Liver (tissue), 9 donors: ENCODE results near the gene CACTIN. TPM values are rescaled to one million over a fixed set of nuclear protein-coding genes. Genes with fewer than 3 reads are reported as not detected.

Experiments
- DNase-seq: peaks from one replicate; pipeline ENCODE4 v3.0.0-alpha.2; 2017; ENCODE audit warnings: low spot score
- H3K27ac ChIP-seq, 2 donors: one replicate each; pipeline ENCODE4 v1.7.0; 2013; ENCODE audit warnings: inconsistent platforms in 2 of 2, low read length in 2 of 2, control low read depth in 1 of 2, low read depth in 1 of 2, mild to moderate bottlenecking in 1 of 2
- H3K27me3 ChIP-seq, 4 donors: one replicate each; pipeline versions ENCODE4 v1.6.1 to v1.7.0; 2013; ENCODE audit warnings: low read length in 3 of 4, inconsistent platforms in 1 of 4, mild to moderate bottlenecking in 1 of 4, moderate library complexity in 1 of 4; ENCODE audit not compliant: control insufficient read depth in 4 of 4, insufficient read depth in 4 of 4
- H3K36me3 ChIP-seq, 4 donors: one replicate each; pipeline versions ENCODE4 v1.6.1 to v1.7.0; 2013; ENCODE audit warnings: low read length in 3 of 4, mild to moderate bottlenecking in 3 of 4, low read depth in 1 of 4, moderate library complexity in 1 of 4; ENCODE audit not compliant: control insufficient read depth in 4 of 4, insufficient read depth in 3 of 4
- H3K4me1 ChIP-seq, 4 donors: one replicate each; pipeline versions ENCODE4 v1.6.1 to v1.7.0; 2013; ENCODE audit warnings: low read length in 3 of 4, mild to moderate bottlenecking in 3 of 4, moderate library complexity in 1 of 4; ENCODE audit not compliant: control insufficient read depth in 4 of 4, insufficient read depth in 4 of 4
- H3K4me3 ChIP-seq, 3 donors: one replicate each; pipeline versions ENCODE4 v1.6.1 to v1.7.0; 2013; ENCODE audit warnings: low read length in 3 of 3, control low read depth in 1 of 3, low read depth in 1 of 3, mild to moderate bottlenecking in 1 of 3
- H3K9ac ChIP-seq, 2 donors: one replicate each; pipeline ENCODE4 v1.7.0; 2013; ENCODE audit warnings: low read length in 2 of 2, mild to moderate bottlenecking in 2 of 2, moderate library complexity in 2 of 2, control low read depth in 1 of 2, low read depth in 1 of 2
- H3K9me3 ChIP-seq, 4 donors: one replicate each; pipeline versions ENCODE4 v1.6.1 to v1.7.0; 2013; ENCODE audit warnings: low read length in 3 of 4; ENCODE audit not compliant: control insufficient read depth in 4 of 4
- EGR1 ChIP-seq, 2 donors: IDR thresholded peaks; 2 replicates each; pipeline ENCODE4 v1.6.1; 2016 to 2018; ENCODE audit warnings: antibody characterized with exemption in 2 of 2, low read depth in 2 of 2
- FOXA1 ChIP-seq: IDR thresholded peaks from 2 replicates; pipeline ENCODE4 v1.6.1; 2016; ENCODE audit warnings: antibody characterized with exemption
- GABPA ChIP-seq, 2 donors: IDR thresholded peaks in 1 of 2; conservative IDR thresholded peaks in 1 of 2; 2 replicates each; pipeline ENCODE4 v1.6.1; 2016; ENCODE audit warnings: antibody characterized with exemption in 2 of 2, mild to moderate bottlenecking in 1 of 2, moderate library complexity in 1 of 2
- HNF4A ChIP-seq, 2 donors: conservative IDR thresholded peaks; 2 replicates each; pipeline ENCODE4 v1.6.1; 2016; ENCODE audit warnings: antibody characterized with exemption in 2 of 2, mild to moderate bottlenecking in 2 of 2
- HNF4G ChIP-seq: IDR thresholded peaks from 2 replicates; pipeline ENCODE4 v1.6.1; 2016; ENCODE audit warnings: antibody characterized with exemption
- JUND ChIP-seq, 2 donors: IDR thresholded peaks; 2 replicates each; pipeline ENCODE4 v1.6.1; 2016; ENCODE audit warnings: antibody characterized with exemption in 2 of 2
- NR2F2 ChIP-seq: IDR thresholded peaks from 2 replicates; pipeline ENCODE4 v1.6.1; 2016; ENCODE audit warnings: antibody characterized with exemption
- RAD21 ChIP-seq, 2 donors: IDR thresholded peaks; 2 replicates each; pipeline ENCODE4 v1.6.1; 2016; ENCODE audit warnings: antibody characterized with exemption in 2 of 2, mild to moderate bottlenecking in 2 of 2
- RXRA ChIP-seq, 2 donors: IDR thresholded peaks; 2 replicates each; pipeline ENCODE4 v1.6.1; 2017 to 2018; ENCODE audit warnings: antibody characterized with exemption in 2 of 2, mild to moderate bottlenecking in 1 of 2
- SP1 ChIP-seq: IDR thresholded peaks from 2 replicates; pipeline ENCODE4 v1.6.1; 2018; ENCODE audit warnings: antibody characterized with exemption, mild to moderate bottlenecking
- TAF1 ChIP-seq: conservative IDR thresholded peaks from 2 replicates; pipeline ENCODE4 v1.6.1; 2016; ENCODE audit warnings: antibody characterized with exemption, mild to moderate bottlenecking
- YY1 ChIP-seq: IDR thresholded peaks from 2 replicates; pipeline ENCODE4 v1.6.1; 2016; ENCODE audit warnings: antibody characterized with exemption, mild to moderate bottlenecking
- WGBS: extraction: QIAGEN DNeasy Blood & Tissue Kit; methylation state at CpG from one replicate; pipeline ENCODE4 v1.1.7; 2013; 5-methylcytosine and 5-hydroxymethylcytosine counted together
- polyA plus RNA-seq, 2 donors: library from polyadenylated mRNA; stranded (reverse) in 1 of 2; unstranded in 1 of 2; fragments of 200-250 nt in 1 of 2; fragments of >200 nt in 1 of 2; fragmentation: Nextera tagmentation in 1 of 2; extraction: Ambion mirVana in 1 of 2; gene quantifications; one replicate each; pipeline versions ENCODE4 v1.2.1 to v1.2.3, GENCODE V29; 2013 to 2015
- total RNA-seq, 2 donors: library from RNA; depleted of rRNA; stranded (reverse); fragments of >200 nt; gene quantifications; one replicate each; pipeline ENCODE4 v1.2.3, GENCODE V29; 2014
- TF ChIP-seq, protein P1 (sequence below): fragments of 150-350 bp; IDR thresholded peaks from 2 replicates; pipeline ENCODE4 v1.5.1; 2017; ENCODE audit warnings: improper control_type of control experiment, low read depth, low read length; ENCODE audit not compliant: missing input control
- TF ChIP-seq, protein P2 (sequence below): IDR thresholded peaks from 2 replicates; pipeline ENCODE4 v1.6.1; 2016; ENCODE audit warnings: antibody characterized with exemption, mild to moderate bottlenecking
- TF ChIP-seq, protein P3 (sequence below): IDR thresholded peaks from 2 replicates; pipeline ENCODE4 v1.6.1; 2016; ENCODE audit warnings: antibody characterized with exemption
- TF ChIP-seq, protein P4 (sequence below): IDR thresholded peaks from 2 replicates; pipeline ENCODE4 v1.6.1; 2016; ENCODE audit warnings: antibody characterized with exemption
- donor health status: healthy.
- donor health status: healthy.
- donor health status: healthy.
- donor health status: healthy.
- donor health status: healthy.

Gene CACTIN
- total and polyA plus RNA-seq, 4 donors = 1.9 to 13.2 (median 10.0) TPM

DNA sequence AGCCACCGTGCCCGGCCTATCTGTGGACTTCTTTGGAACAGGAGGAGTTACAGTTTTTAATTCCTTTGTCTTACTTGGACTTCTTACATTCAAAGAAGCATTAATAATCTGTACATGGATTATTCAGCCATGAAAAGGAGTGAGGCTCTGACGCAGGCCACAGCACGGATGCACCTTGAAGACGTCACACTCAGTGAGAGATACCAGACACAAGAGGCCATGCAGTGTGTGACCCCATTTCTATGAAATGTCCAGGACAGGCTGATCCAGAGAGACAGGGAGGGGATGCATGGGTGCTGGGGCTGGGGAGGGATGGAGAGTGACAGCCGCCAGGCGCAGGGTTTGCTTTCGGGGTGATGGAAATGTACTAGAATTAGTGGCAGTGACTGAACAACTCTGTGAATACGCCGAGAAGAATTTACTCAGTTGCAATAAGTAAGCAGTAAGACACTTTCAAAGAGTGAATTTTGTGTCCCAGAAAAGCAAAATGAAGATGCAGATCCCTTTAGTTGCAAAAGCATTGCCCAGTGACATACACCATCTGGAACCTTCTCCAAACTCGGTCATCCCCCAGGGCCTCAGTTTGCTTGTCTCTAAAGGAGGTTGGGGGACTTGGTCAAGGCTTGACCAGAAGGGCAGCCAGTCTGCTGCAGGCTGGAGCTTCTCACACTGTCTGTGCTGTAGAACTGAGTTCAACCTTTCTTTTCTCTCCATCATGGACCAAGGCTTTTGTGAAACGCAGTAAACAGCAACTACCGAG is 48.4 kb upstream of the CACTIN start:
- Histone ChIP-seq H3K27me3 (no peaks in the 10 kb centered on the region), H3K9me3 (no peaks in the 10 kb centered on the region), H3K27ac (no peak overlapping the region), H3K9ac (no peak overlapping the region), H3K4me3 (no peak overlapping the region), H3K36me3 (peaks cover 0 to 2% (median 2%) of the 10 kb centered on the region in 4 donors), H3K4me1 (no peaks in the 10 kb centered on the region)
- TF ChIP-seq HNF4G (no peak), RXRA (IDR thresholded peaks at IDR 0.05) (no peak), EGR1 (IDR thresholded peaks at IDR 0.05; ENCODE audit: low read depth in 2 of 2) (no peak), GABPA (IDR thresholded peaks at IDR 0.05 in 1 of 2, conservative IDR thresholded peaks at IDR 0.05 in 1 of 2) (no peak), JUND (IDR thresholded peaks at IDR 0.05) (no peak)
- TF ChIP-seq, protein P1, sequence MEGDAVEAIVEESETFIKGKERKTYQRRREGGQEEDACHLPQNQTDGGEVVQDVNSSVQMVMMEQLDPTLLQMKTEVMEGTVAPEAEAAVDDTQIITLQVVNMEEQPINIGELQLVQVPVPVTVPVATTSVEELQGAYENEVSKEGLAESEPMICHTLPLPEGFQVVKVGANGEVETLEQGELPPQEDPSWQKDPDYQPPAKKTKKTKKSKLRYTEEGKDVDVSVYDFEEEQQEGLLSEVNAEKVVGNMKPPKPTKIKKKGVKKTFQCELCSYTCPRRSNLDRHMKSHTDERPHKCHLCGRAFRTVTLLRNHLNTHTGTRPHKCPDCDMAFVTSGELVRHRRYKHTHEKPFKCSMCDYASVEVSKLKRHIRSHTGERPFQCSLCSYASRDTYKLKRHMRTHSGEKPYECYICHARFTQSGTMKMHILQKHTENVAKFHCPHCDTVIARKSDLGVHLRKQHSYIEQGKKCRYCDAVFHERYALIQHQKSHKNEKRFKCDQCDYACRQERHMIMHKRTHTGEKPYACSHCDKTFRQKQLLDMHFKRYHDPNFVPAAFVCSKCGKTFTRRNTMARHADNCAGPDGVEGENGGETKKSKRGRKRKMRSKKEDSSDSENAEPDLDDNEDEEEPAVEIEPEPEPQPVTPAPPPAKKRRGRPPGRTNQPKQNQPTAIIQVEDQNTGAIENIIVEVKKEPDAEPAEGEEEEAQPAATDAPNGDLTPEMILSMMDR = no peak
- TF ChIP-seq, protein P2, sequence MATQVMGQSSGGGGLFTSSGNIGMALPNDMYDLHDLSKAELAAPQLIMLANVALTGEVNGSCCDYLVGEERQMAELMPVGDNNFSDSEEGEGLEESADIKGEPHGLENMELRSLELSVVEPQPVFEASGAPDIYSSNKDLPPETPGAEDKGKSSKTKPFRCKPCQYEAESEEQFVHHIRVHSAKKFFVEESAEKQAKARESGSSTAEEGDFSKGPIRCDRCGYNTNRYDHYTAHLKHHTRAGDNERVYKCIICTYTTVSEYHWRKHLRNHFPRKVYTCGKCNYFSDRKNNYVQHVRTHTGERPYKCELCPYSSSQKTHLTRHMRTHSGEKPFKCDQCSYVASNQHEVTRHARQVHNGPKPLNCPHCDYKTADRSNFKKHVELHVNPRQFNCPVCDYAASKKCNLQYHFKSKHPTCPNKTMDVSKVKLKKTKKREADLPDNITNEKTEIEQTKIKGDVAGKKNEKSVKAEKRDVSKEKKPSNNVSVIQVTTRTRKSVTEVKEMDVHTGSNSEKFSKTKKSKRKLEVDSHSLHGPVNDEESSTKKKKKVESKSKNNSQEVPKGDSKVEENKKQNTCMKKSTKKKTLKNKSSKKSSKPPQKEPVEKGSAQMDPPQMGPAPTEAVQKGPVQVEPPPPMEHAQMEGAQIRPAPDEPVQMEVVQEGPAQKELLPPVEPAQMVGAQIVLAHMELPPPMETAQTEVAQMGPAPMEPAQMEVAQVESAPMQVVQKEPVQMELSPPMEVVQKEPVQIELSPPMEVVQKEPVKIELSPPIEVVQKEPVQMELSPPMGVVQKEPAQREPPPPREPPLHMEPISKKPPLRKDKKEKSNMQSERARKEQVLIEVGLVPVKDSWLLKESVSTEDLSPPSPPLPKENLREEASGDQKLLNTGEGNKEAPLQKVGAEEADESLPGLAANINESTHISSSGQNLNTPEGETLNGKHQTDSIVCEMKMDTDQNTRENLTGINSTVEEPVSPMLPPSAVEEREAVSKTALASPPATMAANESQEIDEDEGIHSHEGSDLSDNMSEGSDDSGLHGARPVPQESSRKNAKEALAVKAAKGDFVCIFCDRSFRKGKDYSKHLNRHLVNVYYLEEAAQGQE = no peak
- TF ChIP-seq, protein P3, sequence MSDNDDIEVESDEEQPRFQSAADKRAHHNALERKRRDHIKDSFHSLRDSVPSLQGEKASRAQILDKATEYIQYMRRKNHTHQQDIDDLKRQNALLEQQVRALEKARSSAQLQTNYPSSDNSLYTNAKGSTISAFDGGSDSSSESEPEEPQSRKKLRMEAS = no peak
- DNase-seq = no peak
- WGBS = 94% methylated on average over 13 of the region's 13 CpGs

DNA sequence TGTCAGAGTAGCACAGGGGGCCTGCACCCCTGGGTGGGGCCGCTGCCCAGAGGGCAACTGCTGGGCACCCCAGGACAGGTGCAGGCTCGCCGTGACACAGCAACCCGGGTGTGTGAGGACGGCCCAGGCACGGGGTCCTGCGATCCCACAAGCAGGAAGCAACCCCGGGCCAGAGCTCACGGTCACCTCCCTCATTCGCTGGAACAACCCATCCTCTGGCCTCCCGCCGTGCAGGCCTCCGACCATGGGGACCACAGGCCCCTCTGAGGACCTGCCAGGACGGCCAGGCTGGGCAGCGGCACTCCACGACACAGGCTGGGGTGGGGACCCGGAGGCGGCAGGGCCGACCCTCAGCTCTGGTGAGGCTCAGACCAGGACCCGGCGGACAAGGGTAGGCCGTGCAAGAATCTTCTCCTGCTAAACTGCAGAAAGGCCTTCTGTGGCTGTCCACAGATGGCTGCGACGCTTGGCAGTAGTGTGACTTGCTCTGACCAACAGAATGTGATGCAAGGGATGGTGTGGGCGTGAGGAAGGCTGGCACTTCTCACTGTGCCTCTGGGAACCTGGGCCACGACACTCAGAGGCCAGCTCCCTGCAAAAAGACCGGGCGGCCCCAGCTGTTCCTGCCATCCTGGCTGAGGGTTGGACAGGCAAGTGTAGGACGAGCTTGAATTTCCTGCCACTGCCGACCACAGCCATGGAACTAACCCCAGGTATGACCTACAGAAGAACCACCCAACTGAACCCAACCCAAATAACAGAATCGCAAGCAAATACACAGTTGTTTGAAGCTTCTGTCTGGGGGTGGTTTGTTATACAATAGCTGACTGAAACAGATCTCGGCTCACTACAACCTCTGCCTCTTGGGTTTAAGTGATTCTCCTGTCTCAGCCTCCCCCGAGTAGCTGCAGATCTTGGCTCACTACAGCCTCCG is 47.2 kb upstream of the CACTIN start:
- WGBS = 95% methylated on average over 34 of the region's 34 CpGs
- DNase-seq = no peak
- Histone ChIP-seq H3K27ac (no peak overlapping the region), H3K9me3 (no peaks in the 10 kb centered on the region), H3K4me1 (no peaks in the 10 kb centered on the region), H3K9ac (no peak overlapping the region), H3K27me3 (no peaks in the 10 kb centered on the region), H3K4me3 (no peak overlapping the region), H3K36me3 (peaks cover 0 to 2% (median 0%) of the 10 kb centered on the region in 4 donors)
- TF ChIP-seq TAF1 (no peak), HNF4A (conservative IDR thresholded peaks at IDR 0.05) (no peak), SP1 (no peak), NR2F2 (no peak), FOXA1 (no peak), YY1 (no peak), RAD21 (IDR thresholded peaks at IDR 0.05) (no peak)
- TF ChIP-seq, protein P4, sequence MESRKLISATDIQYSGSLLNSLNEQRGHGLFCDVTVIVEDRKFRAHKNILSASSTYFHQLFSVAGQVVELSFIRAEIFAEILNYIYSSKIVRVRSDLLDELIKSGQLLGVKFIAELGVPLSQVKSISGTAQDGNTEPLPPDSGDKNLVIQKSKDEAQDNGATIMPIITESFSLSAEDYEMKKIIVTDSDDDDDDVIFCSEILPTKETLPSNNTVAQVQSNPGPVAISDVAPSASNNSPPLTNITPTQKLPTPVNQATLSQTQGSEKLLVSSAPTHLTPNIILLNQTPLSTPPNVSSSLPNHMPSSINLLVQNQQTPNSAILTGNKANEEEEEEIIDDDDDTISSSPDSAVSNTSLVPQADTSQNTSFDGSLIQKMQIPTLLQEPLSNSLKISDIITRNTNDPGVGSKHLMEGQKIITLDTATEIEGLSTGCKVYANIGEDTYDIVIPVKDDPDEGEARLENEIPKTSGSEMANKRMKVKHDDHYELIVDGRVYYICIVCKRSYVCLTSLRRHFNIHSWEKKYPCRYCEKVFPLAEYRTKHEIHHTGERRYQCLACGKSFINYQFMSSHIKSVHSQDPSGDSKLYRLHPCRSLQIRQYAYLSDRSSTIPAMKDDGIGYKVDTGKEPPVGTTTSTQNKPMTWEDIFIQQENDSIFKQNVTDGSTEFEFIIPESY = no peak
- TF ChIP-seq, protein P1 = no peak
- TF ChIP-seq, protein P2 = no peak
